Sciatic nerve (tissue), 2 donors: ENCODE results near the gene CDC14B. TPM values are rescaled to one million over a fixed set of nuclear protein-coding genes. Genes with fewer than 3 reads are reported as not detected.
A peak's percentile ranks its signal among the peaks of the same experiment; 100 is the strongest.
"Not testable (repeated sequence)": the region's sequence is repeated elsewhere in the genome, so short reads cannot be mapped to it uniquely, and the experiment has no call there.

Source experiments
- ATAC-seq: fragments of 200-7000 bp; cut with Tn5 transposase; one replicate; pipeline ENCODE4 v1.9.1; 2020; ENCODE audit warnings: mild to moderate bottlenecking, moderate library complexity
- DNase-seq: peaks from one replicate; pipeline ENCODE4 v3.0.0-alpha.2; 2020; ENCODE audit warnings: low spot score
- intact Hi-C: fragments of 100-400 bp; cut with DNase I; formaldehyde crosslinking; loops from one replicate; pipeline ENCODE4 v1.14.2; 2022
- total RNA-seq: library from RNA; stranded (reverse); fragmentation: NEBNext Ultra II Directional; extraction: Animal tissue kit (Norgen Biotek cat#: 25700); gene quantifications from one replicate; pipeline ENCODE4 v1.2.1, GENCODE V29; 2021
- donor health status: DM: no; HTN: no; CAD: no.
- donor health status: DM: no; HTN: no; CAD: no.

Gene CDC14B
- total RNA-seq: 45.1 TPM

GRCh38 chr9:96619491-96620180 lies at the start of gene CDC14B:
Gene CDC14B, minus strand, starts transcription at chr9:96619843. Its CDS starts 465 bp downstream, at chr9:96619378.
- intact Hi-C loops: no loop called here
- ATAC-seq (peak; percentile 79), DNase-seq (peak; percentile 92)

GRCh38 chr9:96668868-96669534 lies 49.4 kb upstream of the CDC14B start:
- intact Hi-C loops: loop anchor here (10.0 kb wide), 2 partner anchors 344 to 614 kb away; no protein-coding TSS in a partner anchor
- no peak for ATAC-seq
- DNase-seq: no peak

GRCh38 chr9:96667363-96667728 lies 47.7 kb upstream of the CDC14B start:
- intact Hi-C loops: loop anchor here (10.0 kb wide), 2 partner anchors 343 to 613 kb away; no protein-coding TSS in a partner anchor
- DNase-seq (no peak), ATAC-seq (no peak)

- intact Hi-C loops: loop anchor here (10.0 kb wide), 2 partner anchors 342 to 612 kb away; no protein-coding TSS in a partner anchor
- DNase-seq: not testable (repeated sequence)
- ATAC-seq: peak; percentile 78
Observed at GRCh38 chr9:96666653-96667362, 47.2 kb upstream of the CDC14B start.

- DNase-seq (no peak), ATAC-seq (no peak)
- intact Hi-C loops: loop anchor here (10.0 kb wide), 2 partner anchors 341 to 611 kb away; no protein-coding TSS in a partner anchor
Observed at GRCh38 chr9:96665789-96666188, 46.1 kb upstream of the CDC14B start.

GRCh38 chr9:96663506-96664120 lies 44.0 kb upstream of the CDC14B start:
- no peak for DNase-seq
- no peak for ATAC-seq
- intact Hi-C loops: loop anchor here (10.0 kb wide), 2 partner anchors 339 to 609 kb away; no protein-coding TSS in a partner anchor

- DNase-seq (no peak), ATAC-seq (no peak)
- intact Hi-C loops: loop anchor here (10.0 kb wide), 2 partner anchors 337 to 607 kb away; no protein-coding TSS in a partner anchor
Observed at GRCh38 chr9:96661711-96662110, 42.1 kb upstream of the CDC14B start.

GRCh38 chr9:96660692-96661248 lies 41.1 kb upstream of the CDC14B start:
- intact Hi-C loops: loop anchor here (10.0 kb wide), 2 partner anchors 336 to 606 kb away; no protein-coding TSS in a partner anchor
- no peak for DNase-seq

GRCh38 chr9:96655198-96655851 lies 35.7 kb upstream of the CDC14B start, which contains the start of gene PRXL2C:
Gene PRXL2C, minus strand, starts transcription at chr9:96655317. Its CDS starts 36 bp downstream, at chr9:96655281.
- ATAC-seq: peak; percentile 86
- intact Hi-C loops: no loop called here
- DNase-seq: peak; percentile 90

More at GRCh38 chr9:96660692-96661248, 41.1 kb upstream of the CDC14B start:
- ATAC-seq: no peak

GRCh38 chr9:96654450-96655197 lies 35.0 kb upstream of the CDC14B start:
- DNase-seq (peak; percentile 91), ATAC-seq (peak; percentile 88)
- intact Hi-C loops: no loop called here

GRCh38 chr9:96651626-96652025 lies 32.0 kb upstream of the CDC14B start:
- no peak for DNase-seq
- ATAC-seq: no peak
- intact Hi-C loops: no loop called here

- no peak for DNase-seq
- ATAC-seq: no peak
- intact Hi-C loops: no loop called here
Observed at GRCh38 chr9:96649620-96650324, 30.1 kb upstream of the CDC14B start.

- ATAC-seq (peak; percentile 78), DNase-seq (no peak)
- intact Hi-C loops: no loop called here
Observed at GRCh38 chr9:96646081-96646991, 26.7 kb upstream of the CDC14B start.

- ATAC-seq (no peak), DNase-seq (no peak)
- intact Hi-C loops: no loop called here
Observed at GRCh38 chr9:96644137-96644536, 24.5 kb upstream of the CDC14B start.

- intact Hi-C loops: no loop called here
- ATAC-seq (no peak), DNase-seq (no peak)
Observed at GRCh38 chr9:96641514-96641913, 21.9 kb upstream of the CDC14B start.
